H9 (cell line): ENCODE data around the gene MALAT1. TPM values are rescaled to one million over a fixed set of nuclear protein-coding genes. Genes with fewer than 3 reads are reported as not detected.

Experiments used
- DNase-seq: peaks from one replicate; pipeline ENCODE4 v3.0.0-alpha.2; 2017
- H2AFZ ChIP-seq: one replicate; pipeline ENCODE4 v1.6.1; 2013; ENCODE audit warnings: mild to moderate bottlenecking, low read length, control low read depth, moderate library complexity
- H2AK5ac ChIP-seq: 2 replicates; pipeline ENCODE4 v1.6.1; 2013; ENCODE audit warnings: low read length, control low read depth, mixed read lengths; ENCODE audit not compliant: insufficient read length
- H2BK120ac ChIP-seq: one replicate; pipeline ENCODE4 v1.6.1; 2013; ENCODE audit warnings: low read depth, mild to moderate bottlenecking, low read length, control low read depth, inconsistent platforms; ENCODE audit not compliant: poor library complexity, severe bottlenecking
- H2BK12ac ChIP-seq: 2 replicates; pipeline ENCODE4 v1.6.1; 2013; ENCODE audit warnings: low read length, control low read depth, mixed read lengths, low read depth; ENCODE audit not compliant: insufficient read length
- H2BK15ac ChIP-seq: 2 replicates; pipeline ENCODE4 v1.6.1; 2013; ENCODE audit warnings: low read depth, low read length, control low read depth
- H2BK20ac ChIP-seq: one replicate; pipeline ENCODE4 v1.6.1; 2013; ENCODE audit warnings: low read depth, mild to moderate bottlenecking, low read length, control low read depth, inconsistent platforms; ENCODE audit not compliant: poor library complexity, severe bottlenecking
- H2BK5ac ChIP-seq: 2 replicates; pipeline ENCODE4 v1.6.1; 2013; ENCODE audit warnings: low read length, control low read depth, mixed read lengths; ENCODE audit not compliant: insufficient read length
- H3K14ac ChIP-seq: 2 replicates; pipeline ENCODE4 v1.6.1; 2013; ENCODE audit warnings: low read length, control low read depth; ENCODE audit not compliant: insufficient read depth
- H3K18ac ChIP-seq: 2 replicates; pipeline ENCODE4 v1.6.1; 2013; ENCODE audit warnings: low read depth, mild to moderate bottlenecking, mixed read lengths, low read length, control low read depth; ENCODE audit not compliant: insufficient read length
- H3K23ac ChIP-seq: 2 replicates; pipeline ENCODE4 v1.6.1; 2013; ENCODE audit warnings: low read length, control low read depth, mixed read lengths, low read depth; ENCODE audit not compliant: insufficient read length
- H3K23me2 ChIP-seq: 2 replicates; pipeline ENCODE4 v1.6.1; 2013; ENCODE audit warnings: low read depth, mild to moderate bottlenecking, mixed read lengths, low read length, control low read depth; ENCODE audit not compliant: insufficient read length, poor library complexity, severe bottlenecking
- H3K27ac ChIP-seq: 2 replicates; pipeline ENCODE4 v1.5.1; 2013; ENCODE audit warnings: low read length, control low read depth, mixed read lengths, low read depth; ENCODE audit not compliant: insufficient read length
- H3K27me3 ChIP-seq: 2 replicates; pipeline ENCODE4 v1.6.1; 2013; ENCODE audit warnings: low read length, control low read depth, inconsistent platforms; ENCODE audit not compliant: insufficient read depth
- H3K4ac ChIP-seq: 2 replicates; pipeline ENCODE4 v1.6.1; 2013; ENCODE audit warnings: low read depth, mild to moderate bottlenecking, control low read depth, inconsistent platforms, low read length, moderate library complexity
- H3K4me1 ChIP-seq: 2 replicates; pipeline ENCODE4 v1.6.1; 2013; ENCODE audit warnings: low read length, control low read depth, inconsistent platforms; ENCODE audit not compliant: insufficient read depth
- H3K4me2 ChIP-seq: 2 replicates; pipeline ENCODE4 v1.6.1; 2013; ENCODE audit warnings: low read length, control low read depth, mixed read lengths; ENCODE audit not compliant: insufficient read length, insufficient read depth
- H3K56ac ChIP-seq: 2 replicates; pipeline ENCODE4 v1.6.1; 2013; ENCODE audit warnings: low read depth, mild to moderate bottlenecking, mixed read lengths, low read length, control low read depth; ENCODE audit not compliant: insufficient read length
- H3K79me1 ChIP-seq: 2 replicates; pipeline ENCODE4 v1.6.1; 2013; ENCODE audit warnings: low read depth, mild to moderate bottlenecking, moderate library complexity, low read length, control low read depth, inconsistent platforms; ENCODE audit not compliant: insufficient read depth, poor library complexity, severe bottlenecking
- H3K79me2 ChIP-seq: 2 replicates; pipeline ENCODE4 v1.6.1; 2013; ENCODE audit warnings: low read length, control low read depth, inconsistent platforms; ENCODE audit not compliant: insufficient read depth
- H3K9ac ChIP-seq: 2 replicates; pipeline ENCODE4 v1.6.1; 2013; ENCODE audit warnings: low read length, control low read depth, mixed read lengths; ENCODE audit not compliant: insufficient read length; ENCODE audit errors: extremely low read depth
- H3K9me3 ChIP-seq: one replicate; pipeline ENCODE4 v1.6.1; 2013; ENCODE audit warnings: low read depth, low read length, inconsistent platforms; ENCODE audit not compliant: control insufficient read depth
- H3T11ph ChIP-seq: one replicate; pipeline ENCODE4 v1.6.1; 2013; ENCODE audit warnings: mild to moderate bottlenecking, low read length, control low read depth, inconsistent platforms
- H4K20me1 ChIP-seq: one replicate; pipeline ENCODE4 v1.6.1; 2013; ENCODE audit not compliant: control insufficient read depth, insufficient read length, insufficient read depth
- H4K5ac ChIP-seq: 2 replicates; pipeline ENCODE4 v1.6.1; 2013; ENCODE audit warnings: low read depth, mild to moderate bottlenecking, mixed read lengths, low read length, control low read depth; ENCODE audit not compliant: insufficient read length
- H4K8ac ChIP-seq: replicated peaks from 2 replicates; pipeline ENCODE4 v1.6.1; 2013; ENCODE audit warnings: low read length, control low read depth, mixed read lengths, low read depth; ENCODE audit not compliant: insufficient read length
- H4K91ac ChIP-seq: 2 replicates; pipeline ENCODE4 v1.6.1; 2013; ENCODE audit warnings: low read depth, mild to moderate bottlenecking, moderate library complexity, mixed read lengths, low read length, control low read depth; ENCODE audit not compliant: insufficient read length
- H3K27ac Mint-ChIP-seq, 3 experiments: 2 replicates in 2 of 3; 3 replicates in 1 of 3; pipeline ENCODE4 v1.8.0; 2020 to 2021; ENCODE audit warnings: mixed read lengths in 3 of 3, mild to moderate bottlenecking in 1 of 3, moderate library complexity in 1 of 3
- H3K27me3 Mint-ChIP-seq: 2 replicates; pipeline ENCODE4 v1.8.0; 2021; ENCODE audit warnings: low read depth, mild to moderate bottlenecking, moderate library complexity, mixed read lengths
- H3K36me3 Mint-ChIP-seq, 3 experiments: 2 replicates in 2 of 3; 3 replicates in 1 of 3; pipeline ENCODE4 v1.8.0; 2020 to 2021; ENCODE audit warnings: low read depth in 3 of 3, mixed read lengths in 3 of 3; ENCODE audit not compliant: insufficient read depth in 1 of 3
- H3K4me1 Mint-ChIP-seq, 2 experiments: 2 replicates each; pipeline ENCODE4 v1.8.0; 2020; ENCODE audit warnings: mixed read lengths in 2 of 2
- H3K4me3 Mint-ChIP-seq, 2 experiments: 2 replicates in 1 of 2; 3 replicates in 1 of 2; pipeline ENCODE4 v1.8.0; 2020 to 2021; ENCODE audit warnings: mild to moderate bottlenecking in 2 of 2, mixed read lengths in 2 of 2, moderate library complexity in 1 of 2
- H3K9me3 Mint-ChIP-seq, 2 experiments: 2 replicates in 1 of 2; 3 replicates in 1 of 2; pipeline ENCODE4 v1.8.0; 2020; ENCODE audit warnings: mild to moderate bottlenecking in 2 of 2, mixed read lengths in 2 of 2, moderate library complexity in 1 of 2
- CTCF ChIP-seq: fragments of 200-600 bp; sonication (generic); conservative IDR thresholded peaks from 3 replicates; pipeline ENCODE4 v1.8.0; 2021; ENCODE audit warnings: antibody characterized with exemption, mild to moderate bottlenecking
- WGBS: extraction: QIAGEN DNeasy Blood & Tissue Kit; methylation state at CpG from one replicate; pipeline ENCODE4 v1.1.7; 2013; ENCODE audit warnings: missing lambda C conversion rate, low lambda C conversion rate, mixed read lengths; ENCODE audit not compliant: insufficient read length; ENCODE audit errors: extremely low coverage; 5-methylcytosine and 5-hydroxymethylcytosine counted together
- total RNA-seq: library from RNA; stranded (reverse); gene quantifications from 2 replicates; pipeline ENCODE4 v1.2.1, GENCODE V29; 2021

MALAT1 gene
- total RNA-seq, 1 experiment from 2014 or later = 1,934 TPM

GRCh38 chr11:65555693-65556231 lies 56.9 kb downstream of the MALAT1 start:
- H2BK15ac ChIP-seq = no peak overlapping the region
- peaks cover 11% of the 10 kb centered on the region; the same call in 1 of the 2 replicates for H3K4me1 ChIP-seq
- WGBS = no CpG with 5 or more reads among the region's 6 CpGs

More at GRCh38 chr11:65555693-65556231, 56.9 kb downstream of the MALAT1 start:
- no peak overlapping the region for H2BK5ac ChIP-seq
- peaks cover 62% of the 10 kb centered on the region for H3K27me3 Mint-ChIP-seq
- H4K8ac ChIP-seq = no peak overlapping the region
- H2AFZ ChIP-seq = no peak overlapping the region
- H3K79me2 ChIP-seq = no peaks in the 10 kb centered on the region
- no peaks in the 10 kb centered on the region for H3K36me3 Mint-ChIP-seq
- H3K4me3 Mint-ChIP-seq = peak overlapping the region in 1 of 2 experiments; percentile 62; a peak in 3 of 5 replicates
- no peak overlapping the region for H3K23ac ChIP-seq
- no peak overlapping the region for H3K18ac ChIP-seq
- TF ChIP-seq CTCF = no peak
- no peak overlapping the region for H3K14ac ChIP-seq
- H3K23me2 ChIP-seq = no peaks in the 10 kb centered on the region
- no peaks in the 10 kb centered on the region for H3K9me3 ChIP-seq
- H3K79me1 ChIP-seq = no peaks in the 10 kb centered on the region
- no peak overlapping the region for H2AK5ac ChIP-seq
- no peak overlapping the region for H2BK12ac ChIP-seq
- no peak overlapping the region for H2BK120ac ChIP-seq
- no peak overlapping the region for H3K56ac ChIP-seq
- no peak overlapping the region for H2BK20ac ChIP-seq
- H3K9me3 Mint-ChIP-seq = no peaks in the 10 kb centered on the region; a peak in 1 of 5 replicates
- H4K91ac ChIP-seq = no peak overlapping the region
- H3T11ph ChIP-seq = no peak overlapping the region
- no peaks in the 10 kb centered on the region for H4K20me1 ChIP-seq
- H3K4me2 ChIP-seq = no peak overlapping the region
- no peak overlapping the region for H3K27ac Mint-ChIP-seq
- no peak overlapping the region for H4K5ac ChIP-seq
- H3K27ac ChIP-seq = no peak overlapping the region
- H3K9ac ChIP-seq = no peak overlapping the region
- H3K4ac ChIP-seq = no peak overlapping the region
- H3K27me3 ChIP-seq = no peaks in the 10 kb centered on the region; the same call in 1 of the 2 replicates
- peaks cover 57 to 70% of the 10 kb centered on the region in 2 experiments for H3K4me1 Mint-ChIP-seq
- no peak for DNase-seq

Other genes starting within 250 kb of the MALAT1 start
- 37.7 and 41.5 TPM in 2 replicates for gene POLA2, start 237.1 kb upstream of the MALAT1 start, total RNA-seq
- 10.9 and 11.9 TPM in 2 replicates for gene CDC42EP2, start 184.2 kb upstream of the MALAT1 start, total RNA-seq
- gene DPF2, start 165.2 kb upstream of the MALAT1 start, total RNA-seq = 75.3 and 81.4 TPM in 2 replicates
- 0.66 and 1.2 TPM in 2 replicates for gene TIGD3, start 144.3 kb upstream of the MALAT1 start, total RNA-seq
- 1.1 and 1.6 TPM in 2 replicates for gene SLC25A45, start 116.4 kb upstream of the MALAT1 start, total RNA-seq
- 19.0 and 22.7 TPM in 2 replicates for gene FRMD8, start 112.4 kb upstream of the MALAT1 start, total RNA-seq
- gene NEAT1, start 76.2 kb upstream of the MALAT1 start, total RNA-seq = 11.1 and 12.7 TPM in 2 replicates
- gene SCYL1, start 26.0 kb downstream of the MALAT1 start, total RNA-seq = 54.7 and 56.0 TPM in 2 replicates
- gene LTBP3, start 59.3 kb downstream of the MALAT1 start, total RNA-seq = 10.6 and 12.1 TPM in 2 replicates
- gene ZNRD2, start 71.4 kb downstream of the MALAT1 start, total RNA-seq = 43.7 and 45.8 TPM in 2 replicates
- 20.0 and 21.7 TPM in 2 replicates for gene FAM89B, start 73.5 kb downstream of the MALAT1 start, total RNA-seq
- gene EHBP1L1, start 77.0 kb downstream of the MALAT1 start, total RNA-seq = 13.8 and 14.5 TPM in 2 replicates
- gene KCNK7, start 96.8 kb downstream of the MALAT1 start, total RNA-seq = 1.8 and 2.8 TPM in 2 replicates
- 57.9 and 61.1 TPM in 2 replicates for gene MAP3K11, start 115.2 kb downstream of the MALAT1 start, total RNA-seq
- gene PCNX3, start 116.7 kb downstream of the MALAT1 start, total RNA-seq = 48.3 and 50.5 TPM in 2 replicates
- gene SIPA1, start 139.1 kb downstream of the MALAT1 start, total RNA-seq = 32.0 and 37.4 TPM in 2 replicates
- 43.3 and 48.8 TPM in 2 replicates for gene RELA, start 163.9 kb downstream of the MALAT1 start, total RNA-seq
- gene KAT5, start 213.2 kb downstream of the MALAT1 start, total RNA-seq = 56.7 and 57.4 TPM in 2 replicates
- 53.8 and 57.7 TPM in 2 replicates for gene RNASEH2C, start 221.8 kb downstream of the MALAT1 start, total RNA-seq